CD4-positive, alpha-beta memory T cell (primary cell): Measurements from ENCODE around the gene GRHL3. TPM values are rescaled to one million over a fixed set of nuclear protein-coding genes. Genes with fewer than 3 reads are reported as not detected.
A peak's percentile ranks its signal among the peaks of the same experiment; 100 is the strongest.

ENCODE experiments used
- CTCF ChIA-PET: fragments of 350-600 bp; sonication (Branson Sonifier 250); formaldehyde crosslinking; loops from one replicate; lab custom pipeline; 2021; ENCODE audit warnings: inconsistent platforms; ENCODE audit not compliant: partially characterized antibody; lab: Charles Lee
- POLR2A ChIA-PET: fragments of 350-600 bp; sonication (Branson Sonifier 250); formaldehyde crosslinking; loops from one replicate; lab custom pipeline; 2021; ENCODE audit not compliant: partially characterized antibody; lab: Charles Lee
- DNase-seq, 5 donors: peaks; one replicate each; pipeline versions ENCODE4 v3.0.0 to v3.0.0-alpha.2; 2020 to 2022; ENCODE audit warnings: mixed read lengths in 1 of 5
- H3K27ac ChIP-seq: one replicate; pipeline ENCODE4 v1.7.0; 2013; ENCODE audit warnings: low read depth, low read length
- H3K27me3 ChIP-seq: 2 replicates; pipeline ENCODE4 v1.7.0; 2013; ENCODE audit warnings: mild to moderate bottlenecking, low read length, moderate library complexity; ENCODE audit not compliant: insufficient read depth
- H3K36me3 ChIP-seq: 2 replicates; pipeline ENCODE4 v1.7.0; 2013; ENCODE audit warnings: mild to moderate bottlenecking, low read length, moderate library complexity; ENCODE audit not compliant: insufficient read depth
- H3K4me1 ChIP-seq: 2 replicates; pipeline ENCODE4 v1.7.0; 2013; ENCODE audit warnings: mild to moderate bottlenecking, low read length, moderate library complexity; ENCODE audit not compliant: insufficient read depth
- H3K4me3 ChIP-seq, 2 donors: one replicate each; pipeline ENCODE4 v1.7.0; 2013; ENCODE audit warnings: low read length in 2 of 2, mild to moderate bottlenecking in 1 of 2
- H3K9me3 ChIP-seq, 2 donors: one replicate each; pipeline ENCODE4 v1.7.0; 2013; ENCODE audit warnings: low read length in 2 of 2, control low read depth in 1 of 2; ENCODE audit not compliant: control insufficient read depth in 1 of 2
- H3K27ac Mint-ChIP-seq, 7 donors: one replicate each; pipeline ENCODE4 v1.8.0; 2020 to 2021; ENCODE audit warnings: mixed read lengths in 7 of 7, mild to moderate bottlenecking in 6 of 7, inconsistent platforms in 3 of 7, moderate library complexity in 3 of 7
- H3K27me3 Mint-ChIP-seq, 2 donors: one replicate each; pipeline ENCODE4 v1.8.0; 2020 to 2021; ENCODE audit warnings: mixed read lengths in 2 of 2
- H3K36me3 Mint-ChIP-seq, 2 donors: one replicate each; pipeline ENCODE4 v1.8.0; 2020 to 2021; ENCODE audit warnings: mixed read lengths in 2 of 2, inconsistent platforms in 1 of 2, mild to moderate bottlenecking in 1 of 2
- H3K4me1 Mint-ChIP-seq, 4 donors: one replicate each; pipeline ENCODE4 v1.8.0; 2020 to 2021; ENCODE audit warnings: mixed read lengths in 4 of 4, mild to moderate bottlenecking in 1 of 4
- H3K4me3 Mint-ChIP-seq, 8 donors: one replicate each; pipeline ENCODE4 v1.8.0; 2020 to 2021; ENCODE audit warnings: mixed read lengths in 8 of 8, mild to moderate bottlenecking in 7 of 8, moderate library complexity in 6 of 8, inconsistent platforms in 3 of 8
- H3K9me3 Mint-ChIP-seq, 8 donors: one replicate each; pipeline ENCODE4 v1.8.0; 2020 to 2021; ENCODE audit warnings: mixed read lengths in 8 of 8, mild to moderate bottlenecking in 5 of 8, inconsistent platforms in 3 of 8, moderate library complexity in 1 of 8
- intact Hi-C: fragments of 100-400 bp; cut with micrococcal nuclease; formaldehyde crosslinking; loops from one replicate; pipeline ENCODE4 v1.15.1; 2023
- polyA plus RNA-seq, 2 donors: library from polyadenylated mRNA; unstranded; fragments of 300-500 nt; fragmentation: Illumina TruSeq; gene quantifications; one replicate each; pipeline ENCODE4 v1.2.3, GENCODE V29; 2021
- total RNA-seq, 2 experiments: library from RNA; stranded (reverse); gene quantifications; one replicate each; pipeline ENCODE4 v1.2.3, GENCODE V29; 2021

The GRHL3 gene
- total and polyA plus RNA-seq, 4 experiments from 2014 or later, result not detected

- CTCF ChIA-PET, result interaction anchor here (2.1 kb wide), 1 partner anchor 72 kb away, joined by 9 read pairs; no protein-coding TSS in a partner anchor
Measured at GRCh38 chr1:24318615-24319311, 394 bp upstream of the GRHL3 start.

GRCh38 chr1:24319962-24320361 lies 805 bp downstream of the GRHL3 start:
- no peaks in the 10 kb centered on the region for H3K36me3 ChIP-seq
- H3K9me3 Mint-ChIP-seq, result no peaks in the 10 kb centered on the region
- ChIA-PET POLR2A (no interaction called here), CTCF (interaction anchor here (2.1 kb wide), 1 partner anchor 71 kb away, joined by 9 read pairs; no protein-coding TSS in a partner anchor)
- intact Hi-C loops, result loop anchor here (5.0 to 10.0 kb wide), 2 partner anchors 72 to 115 kb away; no protein-coding TSS in a partner anchor
- no peak for DNase-seq
- peaks cover 45% of the 10 kb centered on the region for H3K4me1 ChIP-seq
- H3K4me3 ChIP-seq, result no peak overlapping the region
- H3K4me1 Mint-ChIP-seq, result peaks cover 36 to 65% (median 41%) of the 10 kb centered on the region in 4 donors
- peaks cover 4% of the 10 kb centered on the region for H3K27me3 ChIP-seq
- no peaks in the 10 kb centered on the region for H3K9me3 ChIP-seq
- peak overlapping the region in 1 of 7 donors; percentile 10 for H3K27ac Mint-ChIP-seq
- no peak overlapping the region for H3K27ac ChIP-seq
- H3K36me3 Mint-ChIP-seq, result no peaks in the 10 kb centered on the region
- peaks cover 19 to 30% of the 10 kb centered on the region in 2 donors for H3K27me3 Mint-ChIP-seq
- H3K4me3 Mint-ChIP-seq, result peak overlapping the region in 6 of 8 donors; percentile 39 to 87 (median 76)

More at GRCh38 chr1:24318615-24319311, 394 bp upstream of the GRHL3 start:
- no peaks in the 10 kb centered on the region for H3K36me3 Mint-ChIP-seq
- H3K9me3 ChIP-seq, result no peaks in the 10 kb centered on the region
- intact Hi-C loops, result no loop called here
- H3K4me1 ChIP-seq, result peaks cover 45% of the 10 kb centered on the region
- POLR2A ChIA-PET, result interaction anchor here (0.6 kb wide), 1 partner anchor 610 kb away, joined by 3 read pairs; no protein-coding TSS in a partner anchor
- H3K4me1 Mint-ChIP-seq, result peaks cover 36 to 62% (median 41%) of the 10 kb centered on the region in 4 donors
- H3K9me3 Mint-ChIP-seq, result no peaks in the 10 kb centered on the region
- no peak overlapping the region for H3K4me3 ChIP-seq
- H3K36me3 ChIP-seq, result no peaks in the 10 kb centered on the region
- H3K4me3 Mint-ChIP-seq, result peak overlapping the region; percentile 39 to 87 (median 76)
- no peak for DNase-seq
- peaks cover 19 to 30% of the 10 kb centered on the region in 2 donors for H3K27me3 Mint-ChIP-seq
- H3K27ac Mint-ChIP-seq, result no peak overlapping the region
- peaks cover 4% of the 10 kb centered on the region for H3K27me3 ChIP-seq
- no peak overlapping the region for H3K27ac ChIP-seq

GRCh38 chr1:24321126-24321525 lies 2.0 kb downstream of the GRHL3 start:
- ChIA-PET POLR2A (interaction anchor here (1.4 to 1.7 kb wide), 4 partner anchors 71 to 183 kb away, joined by 3 to 4 read pairs (median 4); partner anchors contain the start of gene NIPAL3), CTCF (interaction anchor here (0.9 to 2.1 kb wide), 4 partner anchors 10 to 119 kb away, joined by 3 to 9 read pairs (median 6); no protein-coding TSS in a partner anchor)
- peaks cover 19 to 30% of the 10 kb centered on the region in 2 donors for H3K27me3 Mint-ChIP-seq
- peaks cover 36 to 65% (median 42%) of the 10 kb centered on the region in 4 donors for H3K4me1 Mint-ChIP-seq
- Histone ChIP-seq H3K4me1 (peaks cover 45% of the 10 kb centered on the region), H3K4me3 (peak overlapping the region; percentile 1 to 42), H3K27ac (no peak overlapping the region), H3K9me3 (no peaks in the 10 kb centered on the region), H3K36me3 (no peaks in the 10 kb centered on the region), H3K27me3 (peaks cover 4% of the 10 kb centered on the region)
- no peaks in the 10 kb centered on the region for H3K36me3 Mint-ChIP-seq
- H3K4me3 Mint-ChIP-seq, result peak overlapping the region; percentile 14 to 87 (median 73)
- H3K27ac Mint-ChIP-seq, result peak overlapping the region in 3 of 7 donors; percentile 2 to 73 (median 38)
- H3K9me3 Mint-ChIP-seq, result no peaks in the 10 kb centered on the region
- no peak for DNase-seq
- intact Hi-C loops, result loop anchor here (5.0 to 10.0 kb wide), 2 partner anchors 71 to 116 kb away; no protein-coding TSS in a partner anchor

GRCh38 chr1:24321697-24322469 lies 2.7 kb downstream of the GRHL3 start:
- Histone ChIP-seq H3K36me3 (no peaks in the 10 kb centered on the region), H3K4me3 (peak overlapping the region; percentile 1 to 42), H3K27ac (no peak overlapping the region), H3K9me3 (no peaks in the 10 kb centered on the region), H3K4me1 (peaks cover 45% of the 10 kb centered on the region), H3K27me3 (peaks cover 4% of the 10 kb centered on the region)
- Mint-ChIP-seq H3K4me3 (peak overlapping the region; percentile 80 to 92 (median 86)), H3K4me1 (peaks cover 36 to 65% (median 42%) of the 10 kb centered on the region in 4 donors), H3K36me3 (no peaks in the 10 kb centered on the region), H3K27me3 (peaks cover 19 to 29% of the 10 kb centered on the region in 2 donors), H3K9me3 (no peaks in the 10 kb centered on the region), H3K27ac (peak overlapping the region; percentile 29 to 91 (median 84))
- DNase-seq, result peak; percentile 56 to 84 (median 68)
- intact Hi-C loops, result loop anchor here (5.0 to 10.0 kb wide), 2 partner anchors 70 to 117 kb away; no protein-coding TSS in a partner anchor
- CTCF ChIA-PET, result interaction anchor here (0.7 to 2.0 kb wide), 5 partner anchors 9 to 120 kb away, joined by 3 to 7 read pairs (median 5); no protein-coding TSS in a partner anchor
- POLR2A ChIA-PET, result interaction anchor here (1.4 to 1.7 kb wide), 4 partner anchors 70 to 182 kb away, joined by 3 to 4 read pairs (median 4); partner anchors contain the start of gene NIPAL3

- H3K9me3 Mint-ChIP-seq, result no peaks in the 10 kb centered on the region
- peaks cover 19 to 24% of the 10 kb centered on the region in 2 donors for H3K27me3 Mint-ChIP-seq
- H3K27ac Mint-ChIP-seq, result peak overlapping the region; percentile 29 to 91 (median 84)
Measured at GRCh38 chr1:24322470-24323177, 3.5 kb downstream of the GRHL3 start.

GRCh38 chr1:24323281-24323680 lies 4.1 kb downstream of the GRHL3 start:
- H3K36me3 Mint-ChIP-seq, result no peaks in the 10 kb centered on the region

More at GRCh38 chr1:24322470-24323177, 3.5 kb downstream of the GRHL3 start:
- no peak overlapping the region for H3K27ac ChIP-seq
- peak overlapping the region; percentile 80 to 92 (median 86) for H3K4me3 Mint-ChIP-seq
- CTCF ChIA-PET, result interaction anchor here (0.7 to 2.0 kb wide), 4 partner anchors 8 to 121 kb away, joined by 5 to 7 read pairs (median 6); no protein-coding TSS in a partner anchor
- no peaks in the 10 kb centered on the region for H3K9me3 ChIP-seq
- peaks cover under 1% of the 10 kb centered on the region for H3K27me3 ChIP-seq
- no peak for DNase-seq
- POLR2A ChIA-PET, result interaction anchor here (1.4 to 1.7 kb wide), 4 partner anchors 69 to 181 kb away, joined by 3 to 4 read pairs (median 4); partner anchors contain the start of gene NIPAL3
- H3K36me3 ChIP-seq, result no peaks in the 10 kb centered on the region
- intact Hi-C loops, result loop anchor here (5.0 to 10.0 kb wide), 2 partner anchors 70 to 118 kb away; no protein-coding TSS in a partner anchor
- H3K36me3 Mint-ChIP-seq, result no peaks in the 10 kb centered on the region
- peak overlapping the region in 1 of 2 donors; percentile 42 for H3K4me3 ChIP-seq
- H3K4me1 Mint-ChIP-seq, result peaks cover 36 to 61% (median 42%) of the 10 kb centered on the region in 4 donors
- H3K4me1 ChIP-seq, result peaks cover 45% of the 10 kb centered on the region

More at GRCh38 chr1:24323281-24323680, 4.1 kb downstream of the GRHL3 start:
- H3K4me3 ChIP-seq, result no peak overlapping the region
- Mint-ChIP-seq H3K4me1 (peaks cover 36 to 55% (median 41%) of the 10 kb centered on the region in 4 donors), H3K27ac (peak overlapping the region in 1 of 7 donors; percentile 5), H3K9me3 (no peaks in the 10 kb centered on the region), H3K27me3 (peaks cover 18 to 19% of the 10 kb centered on the region in 2 donors), H3K4me3 (peak overlapping the region in 1 of 8 donors; percentile 76)
- no peak for DNase-seq
- no peak overlapping the region for H3K27ac ChIP-seq
- no peaks in the 10 kb centered on the region for H3K9me3 ChIP-seq
- H3K4me1 ChIP-seq, result peaks cover 45% of the 10 kb centered on the region
- POLR2A ChIA-PET, result no interaction called here
- intact Hi-C loops, result loop anchor here (5.0 to 10.0 kb wide), 2 partner anchors 69 to 118 kb away; no protein-coding TSS in a partner anchor
- H3K27me3 ChIP-seq, result no peaks in the 10 kb centered on the region
- no peaks in the 10 kb centered on the region for H3K36me3 ChIP-seq
- CTCF ChIA-PET, result no interaction called here
